Activated CD8-positive, alpha-beta memory T cell treated with anti-CD3 and anti-CD28 coated beads for 1 hour (primary cell): Measurements from ENCODE around the gene CIDEB.

Experiments used
- DNase-seq, 2 donors: peaks; one replicate each; pipeline ENCODE4 v3.0.0-alpha.2; 2020; ENCODE audit warnings: low read depth in 1 of 2; ENCODE audit errors: extremely low read depth in 1 of 2

The CIDEB gene

DNA sequence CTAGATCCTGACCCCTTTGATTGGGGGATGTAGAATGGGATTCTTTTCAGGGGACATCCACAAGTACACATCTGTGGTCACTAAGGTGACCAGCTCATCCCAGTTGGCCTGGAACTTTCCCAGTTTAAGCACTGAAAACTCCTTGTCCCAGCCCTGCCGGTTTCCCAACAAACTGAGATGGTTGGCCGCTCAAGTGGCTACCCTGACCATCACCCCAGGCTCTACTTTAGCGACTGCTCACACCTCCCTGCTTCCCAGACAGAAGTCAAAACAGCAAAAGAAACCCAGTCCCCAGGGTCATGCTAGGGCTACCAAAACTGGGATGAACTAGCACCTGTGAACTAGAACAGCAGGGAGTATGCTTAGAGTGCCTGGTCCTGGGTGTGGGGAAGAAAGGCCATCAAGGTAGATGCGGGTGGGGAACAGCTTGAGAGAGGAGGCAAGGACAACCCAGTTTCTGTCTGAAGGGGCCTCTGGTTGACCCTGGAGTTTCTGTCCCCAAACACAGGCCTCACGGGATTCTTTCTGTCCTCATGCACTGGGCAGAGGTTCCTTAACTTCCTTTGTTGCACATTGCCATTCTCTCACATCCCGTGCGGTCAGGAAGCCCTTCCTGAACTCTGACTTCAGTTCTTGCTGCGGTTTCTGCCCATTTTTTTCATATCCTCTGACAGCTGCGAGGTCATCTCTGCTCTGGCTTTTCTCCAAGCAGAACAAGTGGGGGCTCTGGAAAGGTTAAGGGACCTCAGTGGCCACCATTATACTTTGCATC is 5.1 kb upstream of the CIDEB start:
- no peak for DNase-seq

DNA sequence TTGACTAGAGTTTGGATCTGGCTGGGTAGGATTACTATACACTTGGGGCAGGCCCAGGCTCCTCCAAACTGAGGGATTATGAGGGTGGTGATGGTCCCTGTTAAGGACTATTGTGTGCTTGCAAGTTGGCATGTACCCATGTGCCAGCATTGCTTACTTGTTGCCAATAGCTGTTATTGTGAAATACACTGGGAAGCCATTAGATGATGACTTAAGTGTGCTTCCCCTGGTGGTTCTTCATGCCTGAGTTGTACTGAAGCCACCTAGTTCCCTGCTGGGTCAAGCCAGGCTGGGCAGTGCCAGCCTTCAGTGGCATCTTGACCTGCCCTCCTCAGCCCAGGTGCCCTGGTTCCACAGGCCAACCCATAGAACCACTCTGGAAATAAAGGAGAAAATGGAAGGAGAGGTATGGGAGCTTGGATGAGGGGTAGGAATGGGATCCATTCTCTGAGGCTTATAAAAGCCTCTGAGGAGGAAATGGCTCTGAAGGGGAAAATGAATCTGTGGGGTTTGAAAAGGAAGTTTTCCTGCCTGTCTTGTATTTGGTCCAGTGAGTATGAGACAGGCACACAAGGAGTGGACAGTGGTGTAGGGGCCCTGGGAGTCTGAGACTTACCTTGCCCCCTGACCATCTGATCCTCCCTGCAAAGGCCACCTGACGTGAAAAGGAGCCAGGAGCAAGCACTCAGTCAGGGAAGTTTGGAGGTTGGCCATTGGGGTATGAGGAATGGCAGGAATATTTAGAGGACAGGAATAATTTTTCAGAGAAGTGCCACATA is 4.2 kb upstream of the CIDEB start:
- DNase-seq = no peak

DNA sequence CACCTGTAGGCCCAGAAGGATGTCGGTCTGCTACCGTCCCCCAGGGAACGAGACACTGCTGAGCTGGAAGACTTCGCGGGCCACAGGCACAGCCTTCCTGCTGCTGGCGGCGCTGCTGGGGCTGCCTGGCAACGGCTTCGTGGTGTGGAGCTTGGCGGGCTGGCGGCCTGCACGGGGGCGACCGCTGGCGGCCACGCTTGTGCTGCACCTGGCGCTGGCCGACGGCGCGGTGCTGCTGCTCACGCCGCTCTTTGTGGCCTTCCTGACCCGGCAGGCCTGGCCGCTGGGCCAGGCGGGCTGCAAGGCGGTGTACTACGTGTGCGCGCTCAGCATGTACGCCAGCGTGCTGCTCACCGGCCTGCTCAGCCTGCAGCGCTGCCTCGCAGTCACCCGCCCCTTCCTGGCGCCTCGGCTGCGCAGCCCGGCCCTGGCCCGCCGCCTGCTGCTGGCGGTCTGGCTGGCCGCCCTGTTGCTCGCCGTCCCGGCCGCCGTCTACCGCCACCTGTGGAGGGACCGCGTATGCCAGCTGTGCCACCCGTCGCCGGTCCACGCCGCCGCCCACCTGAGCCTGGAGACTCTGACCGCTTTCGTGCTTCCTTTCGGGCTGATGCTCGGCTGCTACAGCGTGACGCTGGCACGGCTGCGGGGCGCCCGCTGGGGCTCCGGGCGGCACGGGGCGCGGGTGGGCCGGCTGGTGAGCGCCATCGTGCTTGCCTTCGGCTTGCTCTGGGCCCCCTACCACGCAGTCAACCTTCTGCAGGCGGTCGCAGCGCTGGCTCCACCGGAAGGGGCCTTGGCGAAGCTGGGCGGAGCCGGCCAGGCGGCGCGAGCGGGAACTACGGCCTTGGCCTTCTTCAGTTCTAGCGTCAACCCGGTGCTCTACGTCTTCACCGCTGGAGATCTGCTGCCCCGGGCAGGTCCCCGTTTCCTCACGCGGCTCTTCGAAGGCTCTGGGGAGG is 3.1 kb upstream of the CIDEB start, which contains the start of gene LTB4R:
LTB4R (plus strand) TSS at position 857 of the 959 bp plus-strand sequence. CDS start 4,150 bp downstream, outside the sequence.
- peak; percentile 32 to 46 for DNase-seq

DNA sequence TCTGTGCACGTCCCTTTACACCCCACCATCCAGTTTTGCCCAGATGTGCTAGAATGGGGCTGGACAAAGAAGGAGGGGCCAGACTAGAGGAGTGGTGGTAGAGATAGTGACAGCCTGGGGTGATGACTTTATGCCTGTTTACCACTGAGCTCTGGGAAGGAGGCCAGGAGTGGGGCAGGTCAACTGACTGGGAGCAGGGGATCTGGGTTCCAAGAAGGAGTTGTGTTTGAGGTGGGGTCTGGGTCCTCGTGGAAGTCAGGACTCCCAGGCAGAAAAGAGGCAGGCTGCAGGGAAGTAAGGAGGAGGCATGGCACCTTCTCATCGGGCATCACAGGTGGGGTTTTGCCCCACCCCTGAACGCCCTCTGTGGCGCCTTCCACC is 2.5 kb upstream of the CIDEB start:
- no peak for DNase-seq

DNA sequence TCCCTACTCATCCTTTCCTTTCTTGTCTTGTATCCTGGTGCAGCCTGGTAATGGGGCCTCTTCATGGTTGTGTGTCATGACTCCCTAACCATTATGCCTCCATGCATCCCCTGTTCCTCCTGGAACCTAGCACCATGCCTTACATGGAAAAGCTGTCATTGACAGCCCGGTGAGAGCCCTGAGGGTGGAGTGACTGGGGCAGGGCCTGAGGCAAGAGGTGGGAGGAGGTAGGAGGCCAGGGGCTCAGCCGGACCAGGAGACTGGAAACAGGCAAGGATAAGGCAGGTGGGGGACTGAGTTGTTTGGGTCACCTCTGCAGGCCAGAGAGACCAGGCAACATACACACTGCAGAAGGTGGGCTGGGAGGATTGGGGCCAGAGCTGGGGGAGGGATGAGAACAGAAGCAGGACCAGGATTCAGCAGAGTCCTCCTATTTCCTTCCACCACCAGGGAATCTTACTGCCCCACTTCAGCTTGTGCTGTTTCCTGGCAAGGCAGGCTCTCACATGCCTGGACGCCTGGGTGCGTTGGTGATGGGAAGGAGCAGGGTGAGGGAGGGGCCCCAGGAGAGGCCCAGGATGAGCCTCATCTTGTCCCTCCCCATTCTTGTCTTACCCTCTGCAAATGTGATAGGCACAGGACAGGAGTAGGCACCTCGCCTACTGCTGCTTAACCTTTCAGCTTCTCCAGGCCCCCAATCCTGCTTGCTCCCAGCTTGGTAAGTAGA is 1.9 kb upstream of the CIDEB start, which contains the start of gene LTB4R2:
LTB4R2 (plus strand) TSS at position 603 of the 727 bp plus-strand sequence. CDS start 525 bp downstream, outside the sequence.
- DNase-seq = no peak

DNA sequence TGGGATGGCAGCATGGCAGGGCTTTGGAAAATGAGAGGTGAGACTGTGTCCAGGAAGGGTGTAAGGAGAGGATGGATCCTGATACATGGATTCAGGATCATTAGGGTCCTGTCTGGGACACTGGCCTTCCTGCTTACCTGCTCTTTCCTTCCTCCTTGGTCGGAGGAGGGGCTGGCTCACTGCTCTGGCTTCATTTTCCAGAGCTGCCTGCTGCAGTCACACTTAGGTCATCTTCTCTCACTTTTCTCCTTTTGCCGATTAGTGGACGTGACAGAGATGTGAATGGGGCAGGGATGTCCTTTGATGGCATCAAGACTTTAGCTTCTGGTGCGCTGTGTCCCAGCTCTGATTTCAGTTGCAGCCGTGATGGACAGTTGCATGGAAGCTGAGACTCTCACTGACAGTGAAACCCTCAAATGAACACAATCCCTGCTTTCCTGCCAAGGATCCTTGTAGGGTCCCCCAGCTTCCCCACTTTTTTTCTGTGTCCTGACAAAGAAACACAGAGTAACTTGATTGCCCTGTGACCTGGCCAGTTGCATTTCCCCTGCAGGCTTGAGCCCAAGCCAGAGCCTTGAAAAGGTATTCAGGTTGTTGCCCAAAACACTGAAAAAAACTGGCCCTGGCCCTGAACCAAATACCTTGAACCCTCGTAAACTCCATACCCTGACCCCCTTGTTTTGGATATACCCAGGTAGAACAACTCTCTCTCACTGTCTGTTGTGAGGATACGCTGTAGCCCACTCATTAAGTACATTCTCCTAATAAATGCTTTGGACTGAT is 756 bp upstream of the CIDEB start:
- no peak for DNase-seq

DNA sequence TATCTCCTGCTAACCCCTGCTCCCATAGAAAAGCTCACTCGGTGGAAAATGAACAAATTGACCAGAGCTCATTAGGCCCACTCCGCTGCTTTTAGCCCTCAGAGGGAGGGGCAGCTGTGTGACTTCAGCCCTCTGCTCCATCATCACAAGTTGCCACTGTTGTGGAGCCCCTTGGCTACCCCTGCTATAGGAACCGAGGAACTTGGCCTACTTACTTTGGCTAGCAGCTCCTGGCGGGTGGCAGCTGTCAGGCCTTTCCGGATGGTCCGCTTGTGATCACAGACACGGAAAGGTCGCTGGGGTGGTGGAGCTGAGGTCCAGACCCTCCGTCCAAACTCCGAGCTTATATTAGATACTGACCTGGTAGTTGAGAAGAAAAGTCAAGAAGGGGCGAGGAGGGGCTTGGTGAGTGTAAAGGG is 612 bp downstream of the CIDEB start:
- no peak for DNase-seq

DNA sequence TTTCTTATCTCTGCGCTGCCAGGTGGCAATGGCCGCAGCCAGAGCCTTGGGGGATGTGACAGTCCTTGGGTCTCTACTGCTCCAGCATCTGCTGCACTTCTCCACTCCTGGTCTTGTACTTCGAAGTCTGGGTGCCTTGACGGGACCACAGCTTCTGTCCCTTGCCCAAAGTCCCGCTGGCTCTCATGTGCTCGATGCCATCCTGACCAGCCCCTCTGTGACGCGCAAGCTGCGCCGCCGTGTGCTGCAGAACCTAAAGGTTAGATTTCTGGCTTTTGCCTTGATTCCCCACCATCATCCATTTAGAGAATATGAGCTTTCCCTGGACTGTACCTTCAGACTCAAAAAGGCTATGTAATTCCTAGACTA is 3.8 kb downstream of the CIDEB start:
- no peak for DNase-seq

DNA sequence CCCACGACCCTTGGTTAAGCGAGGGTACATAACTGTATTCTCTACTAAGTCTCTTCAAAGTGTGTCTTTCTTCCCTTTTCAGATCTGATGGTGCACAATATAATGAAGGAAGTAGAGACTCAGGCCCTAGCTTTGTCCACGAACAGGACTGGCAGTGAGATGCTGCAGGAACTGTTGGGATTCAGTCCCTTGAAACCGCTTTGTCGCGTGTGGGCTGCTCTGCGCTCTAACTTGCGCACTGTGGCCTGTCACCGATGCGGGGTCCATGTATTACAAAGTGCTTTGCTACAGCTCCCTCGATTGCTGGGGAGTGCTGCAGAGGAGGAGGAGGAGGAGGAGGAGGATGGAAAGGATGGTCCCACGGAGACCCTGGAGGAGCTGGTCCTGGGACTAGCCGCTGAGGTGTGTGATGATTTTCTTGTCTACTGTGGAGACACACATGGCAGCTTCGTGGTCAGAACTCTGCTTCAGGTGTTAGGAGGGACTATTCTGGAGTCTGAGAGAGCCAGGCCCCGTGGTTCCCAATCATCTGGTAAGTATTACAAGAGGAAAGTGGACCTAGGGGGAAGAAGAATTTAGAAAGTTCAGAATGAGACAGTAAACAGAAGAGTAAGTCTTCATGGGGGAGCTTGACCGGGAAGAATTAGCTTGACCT is 7.3 kb downstream of the CIDEB start:
- DNase-seq = no peak

DNA sequence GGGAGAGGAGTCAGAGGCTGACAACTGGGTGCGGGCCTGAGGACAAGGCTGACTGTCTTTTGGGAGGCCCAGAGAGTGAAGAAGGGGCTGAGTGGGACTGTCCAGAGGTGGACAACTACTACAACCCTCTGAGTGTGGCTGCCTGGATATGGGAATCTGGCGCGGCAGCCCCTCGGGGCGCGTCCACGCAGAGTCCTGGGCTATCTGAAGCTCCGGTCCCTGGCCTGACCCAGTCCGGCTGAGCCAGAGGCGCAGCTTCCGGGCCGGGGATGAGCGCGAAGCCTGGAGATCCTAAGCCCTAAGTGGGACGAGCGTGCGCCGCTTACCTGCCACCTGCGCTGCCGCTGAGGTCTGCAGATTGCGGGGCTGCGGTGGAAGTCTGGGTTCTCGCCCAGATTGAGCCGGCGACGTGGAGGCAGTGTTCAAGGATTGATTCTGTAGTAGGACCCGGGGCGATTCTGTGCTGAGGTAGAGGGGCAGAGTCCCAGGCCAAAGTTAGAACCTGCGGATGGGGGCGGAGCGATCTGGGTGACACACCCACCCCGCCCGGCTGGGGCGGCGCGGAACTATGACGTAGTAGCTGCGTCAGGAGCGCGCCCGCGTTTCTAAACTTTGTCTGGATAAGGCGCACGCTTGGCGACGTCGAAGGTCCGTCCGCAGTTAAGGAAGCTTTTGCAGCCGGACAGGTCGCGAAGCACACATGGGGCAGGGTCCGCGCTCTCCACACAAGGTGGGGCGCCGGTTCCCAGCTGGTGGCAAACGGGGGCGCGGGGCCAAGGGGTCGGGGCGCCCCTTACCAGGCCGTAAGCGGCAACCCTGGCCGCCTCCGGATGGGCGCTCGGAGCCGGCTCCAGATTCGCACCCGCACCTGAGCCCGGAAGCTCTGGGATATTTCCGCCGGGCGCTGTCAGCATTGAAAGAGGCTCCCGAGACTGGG is 8.3 kb downstream of the CIDEB start, which contains the start of the genes DHRS1 and NOP9:
DHRS1 (minus strand) TSS at position 526 of the 937 bp plus-strand sequence. CDS start 674 bp downstream, outside the sequence.
NOP9 (plus strand) TSS at position 596 of the 937 bp plus-strand sequence; CDS start at position 701, 105 bp downstream.
- peak; percentile 84 to 93 for DNase-seq

DNA sequence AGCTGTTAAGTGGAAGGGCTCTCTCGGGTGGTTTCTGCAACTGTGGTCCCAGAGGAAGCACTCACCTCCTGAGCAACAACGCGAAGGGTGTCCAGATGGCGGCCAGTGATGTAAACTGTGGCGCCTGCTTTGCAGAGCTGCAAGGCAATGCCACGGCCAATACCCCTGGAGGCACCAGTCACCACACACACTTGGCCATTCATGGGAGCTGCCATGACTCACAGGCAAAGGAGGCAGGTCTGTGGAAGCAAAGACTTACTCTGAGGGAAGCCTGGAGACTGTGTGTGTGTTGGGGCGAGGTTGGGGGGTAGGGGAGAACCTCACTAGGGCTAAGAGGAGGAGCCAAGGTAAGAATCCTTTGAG is 8.9 kb downstream of the CIDEB start:
- no peak for DNase-seq

DNA sequence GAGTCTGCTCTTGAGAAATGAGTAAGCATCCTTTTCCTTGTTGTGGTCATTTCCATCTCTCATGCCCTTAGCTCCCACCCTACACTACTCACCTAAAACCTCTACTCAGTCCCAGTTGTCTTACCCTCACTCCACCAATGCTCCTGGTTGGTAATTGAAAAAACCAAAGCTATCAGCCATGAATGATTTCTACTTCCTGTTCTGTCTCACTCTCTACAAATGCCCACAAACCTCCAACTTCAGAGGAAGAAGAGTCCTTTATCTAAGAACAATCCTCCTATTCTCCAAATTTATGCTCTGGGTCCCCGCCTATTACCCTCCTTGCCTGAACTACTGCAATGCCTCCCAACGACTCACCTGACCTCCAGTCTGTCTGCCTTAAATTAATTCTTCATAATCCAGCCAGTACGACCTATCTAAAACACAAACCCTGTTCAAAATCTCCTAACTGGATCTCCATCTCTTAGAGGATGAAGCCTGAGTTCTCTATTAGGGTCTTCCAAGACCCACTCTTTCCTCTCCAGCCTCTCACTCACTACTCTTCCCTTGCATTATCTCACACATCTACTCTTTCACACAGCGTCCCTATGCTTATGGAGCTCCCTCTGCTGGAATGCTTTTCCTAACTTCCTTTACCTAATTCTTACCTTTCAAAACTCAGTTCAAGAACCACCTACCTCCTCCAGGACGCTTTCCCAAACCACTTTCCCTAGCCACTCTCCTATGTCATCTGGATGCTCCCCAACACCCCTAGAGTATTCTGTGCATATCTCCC is 10.4 kb downstream of the CIDEB start:
- no peak for DNase-seq

DNA sequence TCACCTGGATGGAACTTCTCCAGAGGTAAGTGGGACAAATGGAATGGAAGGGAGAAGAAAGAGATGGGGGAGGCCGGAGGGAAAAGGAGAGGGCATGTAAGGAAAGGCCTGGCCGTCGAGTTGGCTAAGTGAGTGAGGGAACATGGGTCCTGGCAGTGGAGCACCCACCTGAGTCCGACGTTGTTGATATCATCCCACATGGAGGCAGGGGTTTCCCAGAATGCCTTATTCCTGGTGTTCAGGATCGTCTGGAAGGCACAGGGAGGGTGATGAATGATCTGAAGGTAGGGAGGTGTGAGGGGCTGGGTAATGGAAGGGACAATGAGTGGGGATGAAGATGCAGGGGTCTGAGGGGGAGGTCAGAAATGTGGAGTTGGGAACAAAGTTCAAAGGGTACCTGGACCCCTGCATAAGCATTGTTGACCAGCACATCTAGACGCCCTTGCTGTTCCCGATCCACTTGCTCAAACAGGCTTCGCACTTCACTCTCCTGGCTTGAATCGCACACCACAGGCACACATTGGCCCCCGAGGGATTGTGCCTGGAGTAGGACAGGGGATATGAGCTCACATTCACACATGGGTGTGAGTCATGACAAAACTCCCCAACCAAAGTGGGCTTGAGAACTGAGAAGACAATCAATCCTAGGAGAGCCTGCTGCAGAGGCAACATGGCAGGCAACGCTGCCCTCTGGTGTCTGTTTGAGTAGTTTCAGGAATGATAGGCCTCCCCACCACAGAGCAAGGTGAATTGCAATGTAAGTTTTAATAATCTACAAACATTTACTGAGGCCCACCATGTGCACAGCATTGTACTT is 11.2 kb downstream of the CIDEB start:
- peak; percentile 45 to 48 for DNase-seq

DNA sequence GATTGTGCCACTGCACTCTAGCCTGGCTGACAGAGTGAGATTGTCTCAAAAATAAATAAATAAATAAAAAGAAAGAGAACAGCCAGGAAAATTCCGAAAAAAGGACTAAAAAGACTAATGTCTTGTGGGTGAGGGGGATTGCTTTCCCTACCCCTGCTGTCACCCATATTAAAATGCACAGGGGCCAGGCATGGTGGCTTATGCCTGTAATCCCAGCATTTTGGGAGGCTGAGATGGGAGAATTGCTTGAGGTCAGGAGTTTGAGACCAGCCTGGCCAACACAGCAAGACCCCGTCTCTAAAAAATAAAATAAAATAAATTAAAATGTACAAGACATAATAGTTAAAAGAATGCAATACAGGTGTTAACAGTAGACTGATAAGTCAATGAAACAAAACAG is 14.3 kb downstream of the CIDEB start:
- no peak for DNase-seq

DNA sequence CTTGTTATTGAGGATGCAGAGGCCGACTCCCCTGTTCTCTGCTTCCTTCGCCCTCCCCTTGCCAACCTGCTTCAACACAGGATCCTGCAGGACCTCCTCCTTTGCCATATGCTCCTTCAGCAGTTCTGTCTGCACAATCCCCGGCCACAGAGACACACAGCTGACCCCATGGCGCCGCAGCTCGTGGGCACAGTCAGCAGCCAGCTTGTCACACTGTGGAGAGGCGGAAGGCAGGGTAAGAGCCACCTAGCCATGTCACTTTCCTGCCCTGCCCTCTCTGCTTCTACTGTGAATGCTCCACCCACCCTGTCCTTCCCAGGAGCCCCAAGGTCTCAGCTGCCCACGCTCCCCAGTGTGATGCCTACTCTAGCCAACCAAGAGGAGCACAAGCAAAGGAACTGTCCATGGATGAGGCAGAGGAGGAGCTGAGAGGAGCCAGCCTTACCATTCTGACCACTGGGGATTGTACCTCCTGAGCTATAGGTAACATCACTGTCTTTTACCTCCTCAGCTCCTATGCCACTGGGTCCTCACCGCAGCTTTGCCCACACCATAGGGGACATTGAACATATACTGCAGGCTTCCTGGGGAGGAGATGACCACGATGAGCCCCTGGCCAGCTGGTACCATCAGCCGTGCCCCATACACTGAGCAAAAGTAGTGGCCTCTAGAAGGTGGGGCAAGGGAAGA is 15.5 kb downstream of the CIDEB start:
- no peak for DNase-seq
